GM19438 (cell line): ENCODE measurements around the gene CSGALNACT2.
"Not testable (repeated sequence)": the region's sequence is repeated elsewhere in the genome, so short reads cannot be mapped to it uniquely, and the experiment has no call there.

Experiments
- ATAC-seq: cut with Tn5 transposase; IDR thresholded peaks from one replicate; pipeline ENCODE4 v1.9.1; 2021; ENCODE audit warnings: low read depth; ENCODE audit not compliant: unreplicated experiment

The CSGALNACT2 gene

GRCh38 chr10:43136995-43137716 is 1.1 kb upstream of the CSGALNACT2 start:
- no peak for ATAC-seq

GRCh38 chr10:43137717-43138020 is 576 bp upstream of the CSGALNACT2 start:
- peak; percentile 20 for ATAC-seq

GRCh38 chr10:43138757-43139241 is 554 bp downstream of the CSGALNACT2 start:
- peak; percentile 40 for ATAC-seq

- ATAC-seq, result no peak
These were observed 3.2 kb downstream of the CSGALNACT2 start for GRCh38 chr10:43141421-43141820.

- no peak for ATAC-seq
These were observed 7.1 kb downstream of the CSGALNACT2 start for GRCh38 chr10:43145311-43145710.

- ATAC-seq, result not testable (repeated sequence)
These were observed 7.7 kb downstream of the CSGALNACT2 start for GRCh38 chr10:43145936-43146335.

- no peak for ATAC-seq
These were observed 13.1 kb downstream of the CSGALNACT2 start for GRCh38 chr10:43151371-43151770.

GRCh38 chr10:43153901-43154300 is 15.7 kb downstream of the CSGALNACT2 start:
- ATAC-seq, result no peak

- ATAC-seq, result no peak
These were observed 17.0 kb downstream of the CSGALNACT2 start for GRCh38 chr10:43155221-43155620.

GRCh38 chr10:43155741-43156140 is 17.5 kb downstream of the CSGALNACT2 start:
- no peak for ATAC-seq

GRCh38 chr10:43156590-43157341 is 18.5 kb downstream of the CSGALNACT2 start:
- ATAC-seq, result no peak

- no peak for ATAC-seq
These were observed 20.4 kb downstream of the CSGALNACT2 start for GRCh38 chr10:43158636-43159035.

- ATAC-seq, result no peak
These were observed 22.0 kb downstream of the CSGALNACT2 start for GRCh38 chr10:43160046-43160920.

GRCh38 chr10:43160921-43161255 is 22.6 kb downstream of the CSGALNACT2 start:
- peak; percentile 80 for ATAC-seq

GRCh38 chr10:43162604-43163003 is 24.4 kb downstream of the CSGALNACT2 start:
- ATAC-seq, result no peak

- no peak for ATAC-seq
These were observed 28.1 kb downstream of the CSGALNACT2 start for GRCh38 chr10:43166207-43166879.

- ATAC-seq, result no peak
These were observed 28.7 kb downstream of the CSGALNACT2 start for GRCh38 chr10:43166880-43167497.

GRCh38 chr10:43167498-43167889 is 29.2 kb downstream of the CSGALNACT2 start:
- ATAC-seq, result no peak

GRCh38 chr10:43170491-43170890 is 32.2 kb downstream of the CSGALNACT2 start:
- ATAC-seq, result no peak

GRCh38 chr10:43172645-43173044 is 34.4 kb downstream of the CSGALNACT2 start:
- no peak for ATAC-seq
